Smooth muscle cell (in vitro differentiated cells): ENCODE data around the gene SAMD5. TPM values are rescaled to one million over a fixed set of nuclear protein-coding genes. Genes with fewer than 3 reads are reported as not detected.

ENCODE experiments used
- DNase-seq: peaks from one replicate; lab custom pipeline; 2025; ENCODE audit not compliant: unreplicated experiment; lab: John Stamatoyannopoulos, UW
- H2AFZ ChIP-seq: fragments of 200-600 bp; sonication (generic); 2 replicates; pipeline ENCODE4 v1.6.0; 2016; ENCODE audit warnings: antibody characterized with exemption, low read depth, mild to moderate bottlenecking
- H3F3A ChIP-seq: fragments of 200-600 bp; sonication (generic); 2 replicates; pipeline ENCODE4 v1.6.0; 2017; ENCODE audit warnings: antibody characterized with exemption, low read depth
- H3K27ac ChIP-seq: fragments of 200-600 bp; sonication (generic); 2 replicates; pipeline ENCODE4 v1.5.1; 2016; ENCODE audit warnings: low read depth, mild to moderate bottlenecking
- H3K27me3 ChIP-seq: fragments of 200-600 bp; sonication (generic); 2 replicates; pipeline ENCODE4 v1.6.1; 2016; ENCODE audit warnings: low read depth, mild to moderate bottlenecking
- H3K36me3 ChIP-seq: fragments of 200-600 bp; sonication (generic); 2 replicates; pipeline ENCODE4 v1.5.1; 2016; ENCODE audit warnings: low read depth
- H3K4me1 ChIP-seq: fragments of 200-600 bp; sonication (generic); 2 replicates; pipeline ENCODE4 v1.5.1; 2016; ENCODE audit warnings: low read depth
- H3K4me2 ChIP-seq: fragments of 200-600 bp; sonication (generic); 2 replicates; pipeline ENCODE4 v1.6.0; 2016; ENCODE audit warnings: mild to moderate bottlenecking
- H3K4me3 ChIP-seq: fragments of 200-600 bp; sonication (generic); 2 replicates; pipeline ENCODE4 v1.5.1; 2016; ENCODE audit warnings: mild to moderate bottlenecking
- H3K79me2 ChIP-seq: fragments of 200-600 bp; sonication (generic); 2 replicates; pipeline ENCODE4 v1.6.0; 2016; ENCODE audit warnings: low read depth, mild to moderate bottlenecking
- H3K9ac ChIP-seq: fragments of 200-600 bp; sonication (generic); 2 replicates; pipeline ENCODE4 v1.6.0; 2016; ENCODE audit warnings: low read depth
- H3K9me3 ChIP-seq: fragments of 200-600 bp; sonication (generic); replicated peaks from 2 replicates; pipeline ENCODE4 v1.5.1; 2016; ENCODE audit warnings: low read depth
- H4K20me1 ChIP-seq: fragments of 200-600 bp; sonication (generic); 2 replicates; pipeline ENCODE4 v1.6.0; 2016; ENCODE audit warnings: low read depth
- CTCF ChIP-seq: fragments of 200-600 bp; sonication (generic); IDR thresholded peaks from 2 replicates; pipeline ENCODE4 v1.5.1; 2017; ENCODE audit warnings: borderline replicate concordance, mild to moderate bottlenecking, antibody characterized with exemption; ENCODE audit not compliant: insufficient read depth, poor library complexity, severe bottlenecking
- WGBS: methylation state at CpG from one replicate; pipeline ENCODE4 v1.1.7; 2016; ENCODE audit warnings: low lambda C conversion rate; 5-methylcytosine and 5-hydroxymethylcytosine counted together
- polyA plus RNA-seq: library from polyadenylated mRNA; unstranded; fragments of >200 nt; fragmentation: Nextera tagmentation; extraction: Ambion mirVana; gene quantifications from 2 replicates; pipeline ENCODE4 v1.2.1, GENCODE V29; 2016
- total RNA-seq: library from RNA; depleted of rRNA; stranded (reverse); fragments of >200 nt; gene quantifications from 2 replicates; pipeline ENCODE4 v1.2.3, GENCODE V29; 2014

Gene SAMD5
- total and polyA plus RNA-seq, 2 experiments from 2014 or later: 2.9 to 10.3 TPM

- no peaks in the 10 kb centered on the region for H4K20me1 ChIP-seq
- no peaks in the 10 kb centered on the region for H3K79me2 ChIP-seq
- H3K9me3 ChIP-seq: no peaks in the 10 kb centered on the region
- H2AFZ ChIP-seq: no peak overlapping the region
- H3F3A ChIP-seq: no peaks in the 10 kb centered on the region
- H3K27me3 ChIP-seq: no peaks in the 10 kb centered on the region
- no peak overlapping the region for H3K4me2 ChIP-seq
- no peak overlapping the region for H3K9ac ChIP-seq
- H3K4me1 ChIP-seq: no peaks in the 10 kb centered on the region
- no peak overlapping the region for H3K27ac ChIP-seq
- no peak for TF ChIP-seq CTCF
- H3K4me3 ChIP-seq: no peak overlapping the region
- no peak for DNase-seq
- no peaks in the 10 kb centered on the region for H3K36me3 ChIP-seq
- 90% methylated on average over 2 of the region's 2 CpGs for WGBS
These were observed 95.0 kb downstream of the SAMD5 start for GRCh38 chr6:147603392-147604081.

GRCh38 chr6:147604373-147604772 is 95.9 kb downstream of the SAMD5 start:
- Histone ChIP-seq H3K9me3 (no peaks in the 10 kb centered on the region), H3K4me3 (no peak overlapping the region), H3K79me2 (no peaks in the 10 kb centered on the region), H3K36me3 (no peaks in the 10 kb centered on the region), H3K27me3 (no peaks in the 10 kb centered on the region), H3K9ac (no peak overlapping the region), H3K4me2 (no peak overlapping the region), H2AFZ (no peak overlapping the region), H4K20me1 (no peaks in the 10 kb centered on the region), H3K4me1 (no peaks in the 10 kb centered on the region), H3F3A (no peaks in the 10 kb centered on the region), H3K27ac (no peak overlapping the region)
- 84% methylated on average over 4 of the region's 4 CpGs for WGBS
- TF ChIP-seq CTCF: no peak
- DNase-seq: no peak

- H3K4me2 ChIP-seq: no peak overlapping the region
- H3F3A ChIP-seq: no peaks in the 10 kb centered on the region
- no peak overlapping the region for H3K4me3 ChIP-seq
- no peak for DNase-seq
- no peak for TF ChIP-seq CTCF
- no peaks in the 10 kb centered on the region for H3K27me3 ChIP-seq
- no peaks in the 10 kb centered on the region for H3K79me2 ChIP-seq
- H3K9ac ChIP-seq: no peak overlapping the region
- H3K36me3 ChIP-seq: no peaks in the 10 kb centered on the region
- H2AFZ ChIP-seq: no peak overlapping the region
- no peaks in the 10 kb centered on the region for H3K4me1 ChIP-seq
- WGBS: 95% methylated on average over 5 of the region's 5 CpGs
- H3K9me3 ChIP-seq: no peaks in the 10 kb centered on the region
- no peak overlapping the region for H3K27ac ChIP-seq
- H4K20me1 ChIP-seq: no peaks in the 10 kb centered on the region
These were observed 103.5 kb downstream of the SAMD5 start for GRCh38 chr6:147611992-147612391.

GRCh38 chr6:147614501-147614900 is 106.0 kb downstream of the SAMD5 start:
- no peaks in the 10 kb centered on the region for H3K4me1 ChIP-seq
- no peak overlapping the region for H3K9ac ChIP-seq
- no peaks in the 10 kb centered on the region for H3K36me3 ChIP-seq
- H3K4me3 ChIP-seq: no peak overlapping the region
- no peak overlapping the region for H3K4me2 ChIP-seq
- TF ChIP-seq CTCF: no peak
- H3F3A ChIP-seq: no peaks in the 10 kb centered on the region
- no peak for DNase-seq
- H3K27ac ChIP-seq: no peak overlapping the region
- H3K27me3 ChIP-seq: no peaks in the 10 kb centered on the region
- H4K20me1 ChIP-seq: no peaks in the 10 kb centered on the region
- 85% methylated on average over 4 of the region's 4 CpGs for WGBS
- H3K9me3 ChIP-seq: no peaks in the 10 kb centered on the region
- no peak overlapping the region for H2AFZ ChIP-seq
- H3K79me2 ChIP-seq: no peaks in the 10 kb centered on the region
